B cell (primary cell): ENCODE results near the gene PTGFRN. TPM values are rescaled to one million over a fixed set of nuclear protein-coding genes. Genes with fewer than 3 reads are reported as not detected.

Source experiments
- ATAC-seq: fragments of 200-7000 bp; cut with Tn5 transposase; one replicate; pipeline ENCODE4 v1.10.0; 2021; ENCODE audit warnings: low read depth, mild to moderate bottlenecking, moderate number of reproducible peaks, moderate library complexity
- CTCF ChIA-PET: fragments of 350-600 bp; sonication (Branson Sonifier 250); formaldehyde crosslinking; loops from one replicate; lab custom pipeline; 2021; ENCODE audit warnings: antibody characterized with exemption, inconsistent platforms; lab: Charles Lee
- POLR2A ChIA-PET: fragments of 350-600 bp; sonication (Branson Sonifier 250); formaldehyde crosslinking; loops from one replicate; lab custom pipeline; 2021; ENCODE audit warnings: antibody characterized with exemption; lab: Charles Lee
- DNase-seq: peaks from one replicate; pipeline ENCODE4 v3.0.0; 2013
- H2AFZ ChIP-seq: 2 replicates; pipeline ENCODE4 v1.6.1; 2012; ENCODE audit warnings: mild to moderate bottlenecking, low read depth, low read length; ENCODE audit not compliant: insufficient read depth, poor library complexity, severe bottlenecking
- H3K27ac ChIP-seq, 2 donors: 1 replicate in 1 of 2; 2 replicates in 1 of 2; pipeline ENCODE4 v1.5.1; 2012 to 2013; ENCODE audit warnings: low read length in 2 of 2, mild to moderate bottlenecking in 2 of 2, moderate library complexity in 1 of 2
- H3K27me3 ChIP-seq, 4 experiments: fragments of 200-600 bp in 1 of 4; sonication (generic) in 1 of 4; replicated peaks in 1 of 4; 1 replicate in 2 of 4; 2 replicates in 2 of 4; pipeline versions ENCODE4 v1.6.1 to v1.7.0; 2013 to 2016; ENCODE audit warnings: low read length in 3 of 4, mild to moderate bottlenecking in 2 of 4, mixed read lengths in 1 of 4, moderate library complexity in 1 of 4; ENCODE audit not compliant: insufficient read depth in 4 of 4, control insufficient read depth in 3 of 4; ENCODE audit errors: control extremely low read depth in 1 of 4
- H3K36me3 ChIP-seq, 2 experiments: replicated peaks in 1 of 2; 1 replicate in 1 of 2; 2 replicates in 1 of 2; pipeline versions ENCODE4 v1.6.1 to v1.7.1; 2013; ENCODE audit warnings: low read length in 1 of 2; ENCODE audit not compliant: insufficient read depth in 2 of 2, control insufficient read depth in 1 of 2; ENCODE audit errors: control extremely low read depth in 1 of 2, extremely low read depth in 1 of 2
- H3K4me1 ChIP-seq, 2 donors: fragments of 200-600 bp in 1 of 2; sonication (generic) in 1 of 2; 1 replicate in 1 of 2; 2 replicates in 1 of 2; pipeline versions ENCODE4 v1.5.1 to v1.6.1; 2013 to 2017; ENCODE audit warnings: low read length in 2 of 2; ENCODE audit not compliant: control insufficient read depth in 2 of 2, insufficient read depth in 2 of 2
- H3K4me2 ChIP-seq: replicated peaks from 2 replicates; pipeline ENCODE3; 2012; ENCODE audit warnings: mild to moderate bottlenecking, low read depth, low read length; ENCODE audit not compliant: poor library complexity, severe bottlenecking
- H3K4me3 ChIP-seq, 5 experiments: fragments of 200-600 bp in 1 of 5; sonication (generic) in 1 of 5; 1 replicate in 3 of 5; 2 replicates in 2 of 5; pipeline versions ENCODE4 v1.5.1 to v1.7.0; 2011 to 2016; ENCODE audit warnings: low read length in 4 of 5, mild to moderate bottlenecking in 4 of 5, low read depth in 2 of 5, control low read depth in 1 of 5, moderate library complexity in 1 of 5; ENCODE audit not compliant: insufficient read depth in 1 of 5; ENCODE audit errors: control extremely low read depth in 1 of 5, extremely low read depth in 1 of 5
- H3K79me2 ChIP-seq: fragments of 200-600 bp; sonication (generic); one replicate; pipeline ENCODE4 v1.6.0; 2016; ENCODE audit warnings: low read length; ENCODE audit not compliant: control insufficient read depth, insufficient read depth
- H3K9ac ChIP-seq: fragments of 200-600 bp; sonication (generic); 2 replicates; pipeline ENCODE4 v1.6.1; 2017; ENCODE audit warnings: mild to moderate bottlenecking, low read length, moderate library complexity
- H3K9me3 ChIP-seq, 3 donors: one replicate each; pipeline versions ENCODE4 v1.6.1 to v1.7.1; 2013; ENCODE audit warnings: low read length in 2 of 3; ENCODE audit not compliant: control insufficient read depth in 2 of 3, insufficient read depth in 1 of 3; ENCODE audit errors: control extremely low read depth in 1 of 3
- H4K20me1 ChIP-seq: 2 replicates; pipeline ENCODE4 v1.6.0; 2012; ENCODE audit warnings: mild to moderate bottlenecking, low read length; ENCODE audit not compliant: insufficient read depth, control insufficient read depth, poor library complexity, severe bottlenecking
- H3K27ac Mint-ChIP-seq: one replicate; pipeline ENCODE4 v1.8.0; 2021; ENCODE audit warnings: mixed read lengths
- H3K27me3 Mint-ChIP-seq: one replicate; pipeline ENCODE4 v1.8.0; 2021; ENCODE audit warnings: mixed read lengths
- H3K4me1 Mint-ChIP-seq: one replicate; pipeline ENCODE4 v1.8.0; 2021; ENCODE audit warnings: mixed read lengths
- H3K4me3 Mint-ChIP-seq: one replicate; pipeline ENCODE4 v1.8.0; 2021; ENCODE audit warnings: mixed read lengths
- H3K9me3 Mint-ChIP-seq: one replicate; pipeline ENCODE4 v1.8.0; 2022; ENCODE audit warnings: mixed read lengths; ENCODE audit not compliant: insufficient read depth
- EZH2 ChIP-seq: IDR thresholded peaks from 2 replicates; pipeline ENCODE4 v1.6.1; 2012; ENCODE audit warnings: borderline replicate concordance, low read depth, mild to moderate bottlenecking, moderate library complexity, low read length; ENCODE audit not compliant: insufficient read depth, poor library complexity, severe bottlenecking
- WGBS: methylation state at CpG from one replicate; pipeline ENCODE4 v1.1.5; 2013; ENCODE audit warnings: missing lambda C conversion rate; ENCODE audit not compliant: insufficient coverage; 5-methylcytosine and 5-hydroxymethylcytosine counted together
- intact Hi-C: fragments of 100-400 bp; cut with micrococcal nuclease; formaldehyde crosslinking; loops from one replicate; pipeline ENCODE4 v1.10.0; 2022
- polyA plus RNA-seq: library from polyadenylated mRNA; depleted of rRNA; stranded (reverse); fragments of >200 nt; gene quantifications from 2 replicates; pipeline ENCODE4 v1.2.3, GENCODE V29; 2012
- total RNA-seq, 2 donors: library from RNA; stranded (reverse); fragments of 120-200 nt in 1 of 2; gene quantifications; 1 replicate in 1 of 2; 2 replicates in 1 of 2; pipeline versions ENCODE4 v1.2.3 to v1.2.4, GENCODE V29; 2013 to 2022
- TF ChIP-seq, protein P1 (sequence below): fragments of 200-600 bp; IDR thresholded peaks from one replicate; pipeline ENCODE4 v1.8.0; 2022; ENCODE audit warnings: antibody characterized with exemption, mild to moderate bottlenecking

The PTGFRN gene
- total and polyA plus RNA-seq, 2 donors (not counting 1 experiment from before 2014, with no cell fraction given) = 0.17 TPM; not detected in 1

DNA sequence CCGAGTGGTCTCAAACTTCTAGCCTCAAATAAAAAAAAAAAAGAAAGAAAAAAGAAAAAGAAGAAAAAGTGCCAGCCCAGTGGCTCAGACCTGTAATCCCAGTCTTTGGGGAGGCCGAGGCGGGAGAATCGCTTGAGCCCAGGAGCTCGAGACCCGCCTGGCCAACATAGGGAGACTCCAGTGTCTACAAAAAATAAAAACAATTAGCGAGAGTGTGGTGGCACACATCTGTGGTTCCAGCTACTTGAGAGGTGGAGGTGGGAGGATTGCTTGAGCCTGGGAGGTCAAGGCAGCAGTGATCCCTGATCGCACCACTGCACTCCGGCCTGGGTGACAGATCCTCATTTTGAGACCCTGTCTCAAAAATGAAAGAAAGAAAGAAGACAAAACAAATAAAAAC lies 1.4 kb upstream of the PTGFRN start:
- no peak overlapping the region for H3K27ac ChIP-seq
- Mint-ChIP-seq H3K27me3 (peaks cover 28% of the 10 kb centered on the region), H3K4me3 (no peak overlapping the region), H3K4me1 (peaks cover 5% of the 10 kb centered on the region), H3K9me3 (no peaks in the 10 kb centered on the region), H3K27ac (no peak overlapping the region)
- no peaks in the 10 kb centered on the region for H3K36me3 ChIP-seq
- ChIA-PET POLR2A (no interaction called here), CTCF (no interaction called here)
- H3K9me3 ChIP-seq = peaks cover 0 to 3% (median 0%) of the 10 kb centered on the region in 3 donors
- TF ChIP-seq, protein P1, sequence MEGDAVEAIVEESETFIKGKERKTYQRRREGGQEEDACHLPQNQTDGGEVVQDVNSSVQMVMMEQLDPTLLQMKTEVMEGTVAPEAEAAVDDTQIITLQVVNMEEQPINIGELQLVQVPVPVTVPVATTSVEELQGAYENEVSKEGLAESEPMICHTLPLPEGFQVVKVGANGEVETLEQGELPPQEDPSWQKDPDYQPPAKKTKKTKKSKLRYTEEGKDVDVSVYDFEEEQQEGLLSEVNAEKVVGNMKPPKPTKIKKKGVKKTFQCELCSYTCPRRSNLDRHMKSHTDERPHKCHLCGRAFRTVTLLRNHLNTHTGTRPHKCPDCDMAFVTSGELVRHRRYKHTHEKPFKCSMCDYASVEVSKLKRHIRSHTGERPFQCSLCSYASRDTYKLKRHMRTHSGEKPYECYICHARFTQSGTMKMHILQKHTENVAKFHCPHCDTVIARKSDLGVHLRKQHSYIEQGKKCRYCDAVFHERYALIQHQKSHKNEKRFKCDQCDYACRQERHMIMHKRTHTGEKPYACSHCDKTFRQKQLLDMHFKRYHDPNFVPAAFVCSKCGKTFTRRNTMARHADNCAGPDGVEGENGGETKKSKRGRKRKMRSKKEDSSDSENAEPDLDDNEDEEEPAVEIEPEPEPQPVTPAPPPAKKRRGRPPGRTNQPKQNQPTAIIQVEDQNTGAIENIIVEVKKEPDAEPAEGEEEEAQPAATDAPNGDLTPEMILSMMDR = no peak
- TF ChIP-seq EZH2 = no peak
- peaks cover 4 to 5% of the 10 kb centered on the region in 2 donors for H3K4me1 ChIP-seq
- DNase-seq = no peak
- H3K9ac ChIP-seq = no peak overlapping the region
- intact Hi-C loops = no loop called here
- no peak overlapping the region for H3K4me2 ChIP-seq
- no peaks in the 10 kb centered on the region for H4K20me1 ChIP-seq
- H3K4me3 ChIP-seq = no peak overlapping the region
- no peak overlapping the region for H2AFZ ChIP-seq
- H3K79me2 ChIP-seq = no peaks in the 10 kb centered on the region
- ATAC-seq = no peak
- 96% methylated on average over 7 of the region's 9 CpGs for WGBS
- H3K27me3 ChIP-seq = peaks cover 0 to 34% (median 11%) of the 10 kb centered on the region in 4 experiments

DNA sequence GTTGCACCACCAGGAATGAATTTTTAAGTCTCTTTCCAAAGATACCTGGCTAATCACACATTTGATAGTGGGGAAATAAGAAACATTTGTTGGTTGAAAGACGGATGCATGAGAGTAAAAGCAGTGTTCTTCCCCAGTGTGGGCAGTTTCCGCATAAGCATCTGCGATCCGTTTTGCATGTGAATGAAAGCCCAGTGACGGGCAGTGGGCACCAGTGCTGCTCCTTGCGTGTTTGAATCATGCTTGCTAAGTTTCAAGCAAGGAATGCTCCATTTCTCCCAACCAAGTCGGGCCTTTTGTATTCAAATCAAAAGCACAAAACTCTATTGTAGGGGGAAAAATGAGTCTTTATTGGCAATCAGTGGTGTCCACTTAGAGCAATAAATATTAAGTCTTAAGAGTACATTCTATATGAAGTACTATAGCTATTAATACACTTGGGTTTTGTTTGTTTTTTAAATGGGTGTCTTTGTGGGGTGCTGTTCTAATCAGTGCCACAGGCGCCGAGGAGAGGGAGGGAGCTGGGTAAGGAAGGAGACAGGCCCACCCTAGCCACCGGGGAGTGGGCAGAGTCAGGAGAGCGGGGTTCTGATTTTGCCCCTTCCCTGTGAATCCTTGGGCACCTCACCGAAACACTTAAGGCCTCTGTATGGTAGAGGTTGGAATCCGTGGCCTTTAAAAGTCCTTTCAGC lies 750 bp upstream of the PTGFRN start:
- TF ChIP-seq, protein P1 = no peak
- TF ChIP-seq EZH2 = no peak
- POLR2A ChIA-PET = no interaction called here
- intact Hi-C loops = no loop called here

More for the DNA sequence above, 750 bp upstream of the PTGFRN start:
- CTCF ChIA-PET = no interaction called here
- Histone ChIP-seq H3K27ac (no peak overlapping the region), H3K79me2 (no peaks in the 10 kb centered on the region), H3K4me1 (peaks cover 4 to 5% of the 10 kb centered on the region in 2 donors), H3K4me3 (no peak overlapping the region), H3K36me3 (no peaks in the 10 kb centered on the region), H3K27me3 (peaks cover 0 to 36% (median 11%) of the 10 kb centered on the region in 4 experiments), H4K20me1 (no peaks in the 10 kb centered on the region), H3K9ac (no peak overlapping the region), H2AFZ (no peak overlapping the region), H3K9me3 (peaks cover 0 to 3% (median 0%) of the 10 kb centered on the region in 3 donors), H3K4me2 (no peak overlapping the region)
- DNase-seq (no peak), ATAC-seq (no peak)
- Mint-ChIP-seq H3K9me3 (no peaks in the 10 kb centered on the region), H3K27ac (no peak overlapping the region), H3K27me3 (peaks cover 28% of the 10 kb centered on the region), H3K4me3 (peak overlapping the region; percentile 63), H3K4me1 (peaks cover 5% of the 10 kb centered on the region)
- WGBS = 100% methylated on average over 11 of the region's 13 CpGs
